Stimulated activated CD4-positive, alpha-beta T cell treated with anti-CD3 and anti-CD28 coated beads, Interleukin-2, amount 100 ng/mL, for 48 hours (primary cell): ENCODE data around the gene UGT3A1.
"Not testable (repeated sequence)": the region's sequence is repeated elsewhere in the genome, so short reads cannot be mapped to it uniquely, and the experiment has no call there.

Experiments
- DNase-seq, 2 donors: peaks; one replicate each; pipeline ENCODE4 v3.0.0-alpha.2; 2020

Gene UGT3A1

DNA sequence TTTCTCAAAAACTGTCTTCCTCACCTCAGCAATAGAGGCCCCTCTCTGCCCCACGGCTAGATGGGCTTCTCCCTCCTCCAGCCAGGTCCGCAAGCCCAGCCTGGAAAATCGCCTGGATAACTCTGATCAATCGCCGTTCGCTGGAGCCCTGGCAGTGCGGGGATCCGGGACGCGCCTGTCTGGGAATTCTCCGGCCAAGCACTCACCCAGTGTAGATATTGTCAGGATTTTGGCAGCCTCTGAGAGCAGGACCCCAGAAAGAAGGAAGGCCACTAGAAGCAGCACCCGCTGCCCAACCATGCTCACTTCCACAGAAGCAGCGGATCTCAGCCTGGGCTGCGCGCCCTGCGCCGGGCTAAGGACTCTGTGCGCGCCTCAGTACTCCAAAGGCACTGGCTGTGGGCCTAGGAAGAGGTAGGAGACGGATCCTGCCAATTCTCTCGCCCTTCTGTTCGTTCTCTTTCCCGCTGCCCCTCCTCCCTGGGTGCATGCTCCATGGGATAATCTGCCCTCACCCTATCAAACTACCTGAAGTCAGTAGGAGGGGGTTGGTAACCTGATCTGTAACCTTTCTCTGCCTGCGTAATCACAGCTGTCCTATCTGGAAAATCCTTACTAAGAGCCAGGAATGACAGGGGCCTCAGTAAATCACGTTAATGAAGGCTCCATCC is at the start of gene UGT3A1:
Gene UGT3A1 (minus strand): TSS at position 450 of the 671 bp plus-strand sequence. CDS start 150 bp downstream, at position 300.
- DNase-seq = no peak

GRCh38 chr5:36035696-36036095 is 44.5 kb upstream of the UGT3A1 start:
- DNase-seq = no peak

DNA sequence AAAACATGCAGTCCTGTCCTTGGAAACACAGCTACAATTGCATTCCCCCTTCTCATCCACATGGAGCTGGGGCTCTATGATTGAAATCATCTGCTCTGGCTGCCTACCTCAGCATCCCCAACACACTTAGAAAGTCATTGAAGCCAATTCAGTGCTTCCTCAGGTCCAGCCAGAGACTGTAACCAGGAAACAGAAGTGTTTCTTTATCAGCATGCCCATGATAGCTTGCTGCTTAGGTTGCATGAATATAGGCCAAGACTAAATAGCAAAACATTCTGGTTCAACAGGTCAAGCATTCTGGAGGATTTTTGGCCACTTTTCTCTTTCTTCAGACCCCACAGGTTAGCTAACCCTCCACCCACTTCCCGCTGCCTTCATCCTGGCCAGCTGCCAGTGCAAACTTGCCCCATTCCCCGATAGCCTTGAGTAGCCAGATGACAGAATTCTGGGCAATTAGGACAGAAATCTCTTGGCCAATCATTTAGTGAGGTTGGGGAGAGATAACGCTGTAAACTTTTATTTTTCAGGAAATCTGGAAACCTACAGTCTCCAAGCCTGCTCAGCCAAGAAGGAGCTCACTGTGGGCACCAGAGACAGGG is 43.4 kb upstream of the UGT3A1 start:
- DNase-seq = not testable (repeated sequence)

GRCh38 chr5:36033486-36033885 is 42.3 kb upstream of the UGT3A1 start:
- no peak for DNase-seq

DNA sequence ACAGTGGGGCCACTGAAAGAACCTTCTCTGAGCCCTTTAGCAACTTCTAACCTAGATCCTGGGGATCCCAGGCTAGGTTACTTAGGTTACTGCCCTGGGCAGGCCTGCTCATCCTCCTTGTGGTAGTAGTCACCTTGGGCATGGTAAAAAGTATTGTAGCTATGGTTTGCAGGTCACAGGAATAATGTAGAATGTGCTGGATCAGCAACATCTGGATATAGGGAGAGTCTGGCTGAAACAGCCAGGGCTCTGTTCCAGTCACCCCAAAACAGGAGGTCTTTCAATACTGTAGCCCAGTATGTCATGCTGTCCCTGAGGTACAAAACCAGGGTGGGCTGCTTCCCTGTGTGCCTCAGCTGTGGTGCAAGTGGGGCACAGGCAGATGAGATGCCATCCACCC is 41.9 kb upstream of the UGT3A1 start:
- no peak for DNase-seq

DNA sequence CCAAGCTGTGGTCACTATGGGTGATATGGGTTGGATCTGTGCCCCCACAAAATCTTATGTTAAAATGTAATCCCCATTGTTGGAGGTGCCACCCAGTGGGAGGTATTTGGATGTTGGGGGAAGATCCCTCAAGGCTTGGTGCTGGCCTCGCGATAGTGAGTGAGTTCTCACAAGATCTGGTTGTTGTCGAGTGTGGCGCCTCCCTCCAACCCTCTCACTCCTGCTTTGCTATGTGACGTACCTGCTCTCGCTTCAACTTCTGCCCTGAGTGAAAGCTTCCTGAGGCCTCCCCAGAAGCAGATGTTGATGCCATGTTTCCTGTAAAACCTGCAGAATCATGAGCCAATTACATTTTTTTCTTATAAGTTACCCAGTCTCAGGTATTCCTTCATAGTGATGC is 40.0 kb upstream of the UGT3A1 start:
- DNase-seq = no peak

DNA sequence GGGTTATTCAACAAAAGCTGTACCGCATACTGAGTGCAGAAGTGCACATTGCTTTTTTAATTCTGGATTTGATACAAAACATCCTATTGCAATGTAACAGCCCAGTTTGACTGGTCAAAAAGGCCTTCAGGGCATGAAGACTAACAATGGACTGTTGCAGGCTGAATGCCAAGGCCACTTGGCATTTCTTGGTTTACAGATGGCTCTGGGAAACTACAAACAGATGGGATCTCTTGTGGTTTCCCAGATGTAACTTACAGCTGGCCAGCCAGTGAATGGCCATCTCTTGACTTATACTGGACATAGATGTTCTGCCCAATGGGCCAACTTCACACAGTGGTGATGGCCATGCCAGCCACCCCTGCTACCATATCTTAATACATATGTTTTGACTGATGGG is 38.7 kb upstream of the UGT3A1 start:
- no peak for DNase-seq

DNA sequence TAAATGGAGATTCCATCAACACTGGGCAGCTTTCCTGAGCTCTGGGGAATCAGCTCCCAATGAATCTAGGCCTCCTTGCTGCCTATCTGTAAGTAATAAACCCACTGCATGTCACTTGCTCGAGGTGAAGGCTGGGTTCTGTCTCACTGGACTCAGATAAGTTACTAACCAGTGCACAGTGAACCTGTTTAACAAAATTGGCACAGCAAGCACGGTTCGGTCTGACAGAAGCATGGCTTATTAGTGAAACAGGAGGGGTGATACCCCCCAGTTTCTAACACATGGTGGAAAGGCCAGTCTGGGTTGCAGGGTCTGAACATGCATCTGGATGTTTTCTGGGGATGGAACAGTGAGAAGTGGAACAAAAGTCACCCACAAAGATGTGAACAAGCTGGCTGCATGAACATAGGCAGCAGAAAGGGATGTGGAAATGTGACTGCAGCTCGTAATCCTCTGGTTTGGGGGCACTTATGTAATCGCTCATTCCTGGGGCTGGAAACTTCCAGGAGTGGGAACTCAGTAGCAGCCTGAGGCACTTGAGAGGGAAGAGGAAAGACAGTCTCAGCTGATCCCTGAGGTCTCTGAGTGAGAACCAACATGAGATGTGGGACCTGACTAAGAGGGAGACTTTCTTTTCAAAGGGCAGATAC is 37.8 kb upstream of the UGT3A1 start:
- no peak for DNase-seq

DNA sequence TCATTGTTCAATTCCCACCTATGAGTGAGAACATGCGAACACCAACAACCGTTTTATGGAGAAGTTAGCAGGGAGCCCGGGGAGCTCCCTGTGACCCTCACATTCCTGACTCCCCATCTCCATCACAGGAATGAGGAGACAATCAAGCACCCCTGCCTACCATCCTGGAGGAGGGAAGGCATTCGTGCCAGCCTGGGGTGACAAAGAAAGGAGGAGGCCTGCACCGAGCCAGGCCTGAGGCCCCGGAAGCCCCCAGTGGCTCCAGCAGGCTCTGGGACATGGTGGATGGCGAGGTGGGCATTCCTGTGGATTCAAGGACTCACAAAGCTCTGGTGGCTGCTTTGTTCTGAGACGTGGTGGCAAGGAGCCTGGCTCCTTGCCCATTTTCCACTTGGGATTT is 36.5 kb upstream of the UGT3A1 start:
- no peak for DNase-seq

- DNase-seq = no peak
These were observed 35.7 kb upstream of the UGT3A1 start for GRCh38 chr5:36026706-36027465.

GRCh38 chr5:36022246-36022645 is 31.1 kb upstream of the UGT3A1 start:
- not testable (repeated sequence) for DNase-seq

GRCh38 chr5:36019584-36019983 is 28.4 kb upstream of the UGT3A1 start:
- not testable (repeated sequence) for DNase-seq

DNA sequence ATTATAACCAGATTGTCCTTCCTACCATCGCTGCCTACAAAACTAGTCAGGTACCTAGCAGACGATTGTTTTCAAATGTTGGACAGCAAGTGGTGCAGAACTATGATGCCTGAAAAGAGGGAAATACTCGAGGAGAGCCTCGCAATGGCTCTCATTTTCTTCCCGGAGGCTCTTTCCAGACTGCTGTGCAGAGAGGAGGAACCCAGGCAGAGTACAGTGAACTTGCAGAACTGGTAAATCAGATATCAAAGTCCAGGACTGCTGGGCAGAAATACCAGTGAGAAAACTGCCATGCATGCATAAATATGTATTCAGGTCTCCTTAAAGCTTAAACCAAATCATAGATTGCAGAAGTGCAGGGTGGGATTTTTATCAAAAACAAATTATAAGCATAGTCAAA is 26.4 kb upstream of the UGT3A1 start:
- DNase-seq = no peak

- DNase-seq = no peak
These were observed 25.8 kb upstream of the UGT3A1 start for GRCh38 chr5:36017004-36017403.

DNA sequence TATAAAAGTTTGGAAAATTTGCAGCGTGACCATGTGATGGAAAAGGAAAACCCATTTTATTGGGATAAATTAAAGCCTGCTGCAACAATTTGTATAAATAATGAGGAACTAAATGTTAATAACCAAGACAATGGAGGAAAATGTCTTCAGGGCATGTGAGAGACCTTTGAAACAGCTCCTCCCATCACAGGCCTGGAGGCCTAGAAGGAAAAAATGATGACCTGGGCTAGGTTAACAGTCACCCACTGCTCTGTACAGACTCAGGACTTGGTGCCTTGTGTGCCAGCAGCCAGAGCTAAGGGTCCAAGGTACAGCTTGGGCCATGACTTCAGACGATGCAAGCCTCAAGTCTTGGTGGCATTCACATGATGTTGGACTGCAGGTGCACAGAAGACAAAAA is 22.0 kb upstream of the UGT3A1 start:
- DNase-seq = no peak

DNA sequence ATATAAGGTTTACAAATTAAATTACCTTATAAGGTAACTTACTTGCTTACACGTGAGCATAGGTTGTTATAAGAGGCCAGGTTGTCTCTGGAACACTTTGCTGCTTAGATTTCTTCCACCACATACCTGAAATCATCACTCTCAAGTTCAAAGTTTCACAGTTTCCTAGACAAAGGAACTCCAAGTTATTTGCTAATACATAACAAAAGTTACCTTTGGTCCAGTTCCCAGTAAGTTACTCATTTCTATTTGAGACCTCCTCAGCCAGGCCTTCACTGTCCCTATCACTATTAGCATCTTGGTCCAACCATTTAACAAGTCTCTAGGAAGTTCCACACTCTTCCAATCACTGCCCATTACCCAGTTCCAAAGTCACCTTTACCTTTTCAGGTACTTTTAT is 18.5 kb upstream of the UGT3A1 start:
- DNase-seq = no peak

GRCh38 chr5:36007366-36007765 is 16.2 kb upstream of the UGT3A1 start:
- DNase-seq = no peak

GRCh38 chr5:36006163-36006562 is 15.0 kb upstream of the UGT3A1 start:
- DNase-seq = no peak

DNA sequence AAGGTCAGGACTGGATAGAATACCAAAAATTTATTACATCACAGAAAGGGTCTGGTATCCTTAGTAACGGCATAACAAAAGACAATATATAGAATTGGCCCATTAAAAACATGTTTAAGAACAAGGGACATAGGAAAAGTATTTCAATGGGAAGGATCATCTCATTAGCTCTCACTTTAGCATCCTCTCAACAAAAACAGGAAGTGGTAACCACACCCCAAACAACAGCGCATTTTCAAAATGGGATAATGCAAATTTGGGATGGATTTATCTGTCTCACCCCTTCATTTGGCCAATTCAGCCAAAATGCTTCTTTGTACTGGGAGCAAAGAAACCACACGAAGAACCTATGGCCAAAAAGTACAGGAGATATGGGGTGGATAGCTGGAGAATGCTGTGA is 9.8 kb upstream of the UGT3A1 start:
- DNase-seq = no peak

- DNase-seq = no peak
These were observed 8.4 kb upstream of the UGT3A1 start for GRCh38 chr5:35999547-35999946.

DNA sequence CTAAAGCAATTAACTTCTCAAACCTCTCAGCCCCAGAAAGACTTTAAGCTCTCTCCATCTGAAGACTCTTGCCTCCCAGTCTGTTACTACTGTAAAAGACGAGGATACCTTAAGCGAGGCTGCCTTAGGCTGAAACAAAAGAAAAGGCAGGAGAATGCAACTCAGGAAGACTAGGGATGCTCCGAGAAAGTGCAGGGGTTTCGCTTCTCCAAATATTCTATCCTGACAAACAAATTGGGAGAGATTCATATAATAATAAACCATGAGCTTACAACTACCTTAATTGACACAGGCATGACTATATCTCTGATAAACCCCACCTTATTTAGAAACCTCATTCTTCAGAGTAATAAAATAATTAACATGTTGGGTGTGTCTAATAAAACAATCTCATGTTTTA is 4.9 kb upstream of the UGT3A1 start:
- DNase-seq = no peak

- DNase-seq = no peak
These were observed 670 bp downstream of the UGT3A1 start for GRCh38 chr5:35990520-35990919.

- no peak for DNase-seq
These were observed 2.7 kb downstream of the UGT3A1 start for GRCh38 chr5:35988529-35988928.

- no peak for DNase-seq
These were observed 3.4 kb downstream of the UGT3A1 start for GRCh38 chr5:35987776-35988175.
